ENCODE measurements around the gene MSI2. TPM values are rescaled to one million over a fixed set of nuclear protein-coding genes. Genes with fewer than 3 reads are reported as not detected.

The MSI2 gene
- total RNA-seq, 2 donors from 2014 or later = 88.3 to 114 TPM

- no peak overlapping the region for H3K9ac ChIP-seq (ENCODE audit: extremely low read depth, low read length, poor library complexity, severe bottlenecking)
- H3K36me3 ChIP-seq (ENCODE audit: control insufficient read depth, insufficient read depth, low read length) = no peaks in the 10 kb centered on the region
- no peak overlapping the region for H3K4me3 Mint-ChIP-seq
- DNase-seq = no peak
- H3K9me3 ChIP-seq (ENCODE audit: control insufficient read depth, low read length) = no peaks in the 10 kb centered on the region
- no peak for TF ChIP-seq CTCF (conservative IDR thresholded peaks at IDR 0.05)
- H3K27me3 Mint-ChIP-seq (ENCODE audit: insufficient read depth) = no peaks in the 10 kb centered on the region
- H3K4me3 ChIP-seq (ENCODE audit: low read length) = no peak overlapping the region
- no peak overlapping the region for H3K27ac Mint-ChIP-seq
- no peaks in the 10 kb centered on the region for H3K9me3 Mint-ChIP-seq
- H3K27me3 ChIP-seq (ENCODE audit: control insufficient read depth, insufficient read depth, low read length, poor library complexity, severe bottlenecking) = no peaks in the 10 kb centered on the region
- H3K4me1 ChIP-seq (ENCODE audit: control insufficient read depth, insufficient read depth, low read length) = no peaks in the 10 kb centered on the region
- no peak overlapping the region for H3K27ac ChIP-seq (ENCODE audit: low read depth, low read length)
- H3K36me3 Mint-ChIP-seq (ENCODE audit: low read depth) = peaks cover 29% of the 10 kb centered on the region
- H3K4me1 Mint-ChIP-seq = peaks cover 3% of the 10 kb centered on the region
- 85 to 86% methylated on average over 5 to 7 of the region's 7 CpGs for WGBS, 2 experiments (ENCODE audit: insufficient coverage in 1 of 2, insufficient read length in 1 of 2)
Observed at GRCh38 chr17:57335195-57335792, 79.0 kb downstream of the MSI2 start.

DNA sequence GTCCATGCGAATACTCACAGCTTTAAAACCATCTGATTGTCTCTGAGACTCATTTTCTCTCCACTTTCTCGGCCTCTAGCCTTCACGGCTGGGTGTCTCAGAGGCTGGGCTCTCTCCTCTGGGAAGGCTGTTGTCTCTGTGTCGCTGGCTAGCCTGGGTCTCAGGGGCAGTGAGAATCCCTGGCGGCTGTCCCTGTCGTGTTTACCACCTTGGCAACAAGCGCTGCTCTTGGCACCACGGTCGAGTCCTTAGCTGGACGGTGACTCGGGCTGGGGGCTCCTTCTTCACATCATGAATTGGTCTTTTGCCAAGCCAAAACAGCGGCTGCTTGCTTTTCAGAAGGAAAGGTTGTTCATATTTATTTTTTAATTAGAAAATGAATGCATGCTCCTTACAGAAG lies 81.1 kb downstream of the MSI2 start:
- Mint-ChIP-seq H3K27me3 (ENCODE audit: insufficient read depth) (no peaks in the 10 kb centered on the region), H3K36me3 (ENCODE audit: low read depth) (peaks cover 27% of the 10 kb centered on the region), H3K9me3 (no peaks in the 10 kb centered on the region), H3K4me3 (no peak overlapping the region), H3K4me1 (peaks cover 15% of the 10 kb centered on the region), H3K27ac (peak overlapping the region; percentile 40)
- H3K9ac ChIP-seq (ENCODE audit: extremely low read depth, low read length, poor library complexity, severe bottlenecking) = no peak overlapping the region
- H3K36me3 ChIP-seq (ENCODE audit: control insufficient read depth, insufficient read depth, low read length) = no peaks in the 10 kb centered on the region
- WGBS, 2 experiments (ENCODE audit: insufficient coverage in 1 of 2, insufficient read length in 1 of 2) = 91 to 95% methylated on average over 10 to 12 of the region's 12 CpGs
- peak overlapping the region; percentile 29 for H3K27ac ChIP-seq (ENCODE audit: low read depth, low read length)
- no peaks in the 10 kb centered on the region for H3K27me3 ChIP-seq (ENCODE audit: control insufficient read depth, insufficient read depth, low read length, poor library complexity, severe bottlenecking)
- H3K4me3 ChIP-seq (ENCODE audit: low read length) = no peak overlapping the region
- H3K4me1 ChIP-seq (ENCODE audit: control insufficient read depth, insufficient read depth, low read length) = no peaks in the 10 kb centered on the region
- no peak for TF ChIP-seq CTCF (conservative IDR thresholded peaks at IDR 0.05)
- DNase-seq = no peak
- H3K9me3 ChIP-seq (ENCODE audit: control insufficient read depth, low read length) = no peaks in the 10 kb centered on the region

DNA sequence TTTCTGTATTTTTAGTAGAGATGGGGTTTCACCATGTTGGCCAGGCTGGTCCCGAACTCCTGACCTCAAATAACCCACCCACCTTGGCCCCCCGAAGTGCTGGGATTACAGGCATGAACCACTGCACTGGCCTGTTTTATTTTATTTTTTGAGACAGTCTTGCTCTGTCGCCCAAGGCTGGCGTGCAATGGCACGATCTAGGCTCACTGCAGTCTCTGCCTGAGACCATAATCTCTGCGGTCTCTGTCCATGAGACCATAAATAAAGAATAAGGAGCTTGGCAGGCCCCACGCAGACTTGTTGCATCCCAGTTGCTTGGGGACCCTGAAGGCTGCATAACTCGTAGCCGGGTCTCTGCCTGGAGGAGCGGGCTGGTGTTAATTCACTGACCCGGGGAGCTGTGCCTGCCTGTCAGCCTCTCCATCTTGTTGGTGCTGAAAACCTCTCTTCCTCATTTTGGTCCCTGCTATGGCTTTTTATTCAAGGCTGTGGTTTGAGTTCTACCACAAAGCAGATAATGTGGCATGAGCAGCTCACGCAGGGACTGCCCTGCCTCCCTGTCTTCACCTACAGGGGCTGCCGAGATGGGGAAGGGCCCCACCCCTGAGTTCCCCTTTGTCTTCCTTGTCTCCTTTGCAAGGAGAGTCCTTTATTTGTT lies 82.1 kb downstream of the MSI2 start:
- H3K27ac ChIP-seq (ENCODE audit: low read depth, low read length) = peak overlapping the region; percentile 73
- no peaks in the 10 kb centered on the region for H3K9me3 ChIP-seq (ENCODE audit: control insufficient read depth, low read length)
- no peak overlapping the region for H3K4me3 ChIP-seq (ENCODE audit: low read length)
- no peaks in the 10 kb centered on the region for H3K27me3 ChIP-seq (ENCODE audit: control insufficient read depth, insufficient read depth, low read length, poor library complexity, severe bottlenecking)
- no peak overlapping the region for H3K9ac ChIP-seq (ENCODE audit: extremely low read depth, low read length, poor library complexity, severe bottlenecking)
- DNase-seq = no peak
- WGBS, 2 experiments (ENCODE audit: insufficient coverage in 1 of 2, insufficient read length in 1 of 2) = 79 to 86% methylated on average over 10 to 13 of the region's 13 CpGs
- H3K9me3 Mint-ChIP-seq = no peaks in the 10 kb centered on the region
- H3K4me1 Mint-ChIP-seq = peaks cover 15% of the 10 kb centered on the region
- H3K4me1 ChIP-seq (ENCODE audit: control insufficient read depth, insufficient read depth, low read length) = no peaks in the 10 kb centered on the region
- H3K36me3 Mint-ChIP-seq (ENCODE audit: low read depth) = peaks cover 27% of the 10 kb centered on the region
- no peaks in the 10 kb centered on the region for H3K36me3 ChIP-seq (ENCODE audit: control insufficient read depth, insufficient read depth, low read length)
- no peak for TF ChIP-seq CTCF (conservative IDR thresholded peaks at IDR 0.05)
- no peak overlapping the region for H3K4me3 Mint-ChIP-seq
- no peak overlapping the region for H3K27ac Mint-ChIP-seq
- no peaks in the 10 kb centered on the region for H3K27me3 Mint-ChIP-seq (ENCODE audit: insufficient read depth)

Measured in endodermal cell (in vitro differentiated cells).